IPS-NIHi7 (cell line): ENCODE data around the gene PRSS56.

Source experiments
- DNase-seq: peaks from one replicate; pipeline ENCODE4 v3.0.0; 2012; ENCODE audit warnings: mixed read lengths; ENCODE audit errors: extremely low spot score

PRSS56 gene

GRCh38 chr2:232519581-232520438 lies at the start of gene PRSS56:
PRSS56 (plus strand) TSS chr2:232520388; CDS start chr2:232520599, 211 bp downstream.
- no peak for DNase-seq

DNA sequence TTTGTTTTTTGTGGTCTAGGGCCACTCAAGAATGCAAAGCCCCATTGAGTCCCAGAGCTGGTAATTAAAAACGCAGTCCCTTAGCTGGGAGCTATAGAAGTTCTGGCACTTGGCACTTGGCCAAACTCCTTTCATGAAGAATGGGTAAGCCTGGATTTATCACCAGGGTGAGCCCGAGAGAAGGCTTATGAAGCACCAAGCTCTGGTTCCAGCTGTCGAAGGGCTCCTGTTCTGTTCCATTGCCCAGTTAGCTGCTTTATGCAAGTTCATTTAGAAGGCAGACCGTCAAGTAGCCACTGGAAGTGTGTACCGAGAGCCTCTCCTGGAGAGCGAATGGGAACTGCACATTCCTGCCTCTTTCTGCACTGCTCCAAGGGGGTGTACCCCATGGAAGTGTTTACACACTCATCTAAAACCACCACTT lies 46.7 kb upstream of the PRSS56 start:
- DNase-seq = no peak

GRCh38 chr2:232476045-232476444 lies 44.1 kb upstream of the PRSS56 start:
- DNase-seq = no peak

- no peak for DNase-seq
Measured at GRCh38 chr2:232476791-232477190, 43.4 kb upstream of the PRSS56 start.

DNA sequence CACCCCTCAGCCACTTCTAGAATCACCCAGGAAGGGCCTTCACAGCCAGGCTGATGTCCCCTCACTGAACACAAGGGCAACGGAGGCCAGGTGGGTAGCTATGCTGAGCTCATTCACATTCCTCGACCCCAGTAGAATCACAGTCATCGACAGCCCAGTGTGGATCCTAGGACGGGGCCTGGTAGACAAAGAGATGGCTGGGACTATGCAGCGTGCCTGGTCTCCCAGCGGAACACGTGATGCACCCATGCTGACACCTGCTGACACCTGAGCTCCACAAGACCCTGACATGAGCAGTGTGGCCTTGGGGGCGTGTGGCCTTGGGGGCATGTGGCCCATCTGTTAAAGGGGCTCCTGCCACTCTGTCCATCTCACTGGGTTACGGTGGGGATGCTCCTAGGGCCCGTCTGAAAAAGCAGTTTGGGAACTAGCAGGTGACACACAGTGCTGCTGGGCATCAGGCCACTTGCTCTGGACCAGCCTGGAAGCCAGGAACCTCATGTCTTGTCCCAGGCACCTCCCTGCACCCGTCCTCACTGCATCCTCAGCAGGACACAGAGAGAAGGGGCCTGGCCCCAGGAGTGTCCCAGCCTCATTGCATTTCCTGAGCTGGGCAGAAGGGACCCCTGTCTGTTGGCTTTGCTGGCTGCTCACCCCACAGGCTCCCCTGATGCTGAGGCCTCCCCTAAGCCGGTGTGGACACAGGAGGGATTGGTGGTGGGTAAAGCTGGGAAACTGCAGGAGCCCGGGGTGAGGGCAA lies 42.3 kb upstream of the PRSS56 start:
- no peak for DNase-seq

DNA sequence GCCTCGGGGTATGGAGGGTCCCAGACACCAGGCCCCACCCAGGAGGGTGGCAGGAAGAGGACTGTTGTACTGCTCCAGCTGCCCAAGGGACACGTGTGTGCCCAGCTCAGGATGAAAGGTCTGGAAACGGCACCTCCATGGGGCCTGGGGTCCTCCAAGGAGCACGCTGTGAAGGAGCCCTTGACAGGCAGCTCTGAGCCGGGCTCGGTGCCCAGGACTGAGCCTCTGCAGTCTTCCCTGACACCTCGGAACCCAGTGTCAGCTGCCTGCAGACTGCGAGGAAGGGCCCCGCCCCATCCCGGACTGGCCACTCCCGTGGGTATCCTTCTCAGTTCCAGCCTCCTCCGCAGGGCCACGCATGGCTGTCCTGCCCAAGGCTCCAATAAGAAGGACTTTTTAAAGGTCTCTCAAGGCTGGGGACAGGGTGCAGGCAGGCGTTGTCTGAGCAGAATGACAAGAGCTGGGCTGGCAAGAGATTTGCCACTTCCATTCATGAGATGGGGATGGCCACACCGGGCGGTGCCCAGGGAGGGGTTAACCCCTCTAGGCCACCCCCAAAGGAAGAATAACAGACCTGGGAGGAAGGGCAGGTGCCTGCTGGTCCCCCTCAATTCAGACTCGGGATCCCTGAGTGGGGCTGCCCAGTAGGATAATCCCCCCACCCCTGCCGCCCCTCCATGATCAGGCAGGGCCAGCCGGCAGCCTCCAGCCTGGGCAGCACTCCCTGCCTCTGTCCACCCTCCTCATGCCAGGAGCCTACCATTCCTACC lies 41.4 kb upstream of the PRSS56 start:
- DNase-seq = no peak

DNA sequence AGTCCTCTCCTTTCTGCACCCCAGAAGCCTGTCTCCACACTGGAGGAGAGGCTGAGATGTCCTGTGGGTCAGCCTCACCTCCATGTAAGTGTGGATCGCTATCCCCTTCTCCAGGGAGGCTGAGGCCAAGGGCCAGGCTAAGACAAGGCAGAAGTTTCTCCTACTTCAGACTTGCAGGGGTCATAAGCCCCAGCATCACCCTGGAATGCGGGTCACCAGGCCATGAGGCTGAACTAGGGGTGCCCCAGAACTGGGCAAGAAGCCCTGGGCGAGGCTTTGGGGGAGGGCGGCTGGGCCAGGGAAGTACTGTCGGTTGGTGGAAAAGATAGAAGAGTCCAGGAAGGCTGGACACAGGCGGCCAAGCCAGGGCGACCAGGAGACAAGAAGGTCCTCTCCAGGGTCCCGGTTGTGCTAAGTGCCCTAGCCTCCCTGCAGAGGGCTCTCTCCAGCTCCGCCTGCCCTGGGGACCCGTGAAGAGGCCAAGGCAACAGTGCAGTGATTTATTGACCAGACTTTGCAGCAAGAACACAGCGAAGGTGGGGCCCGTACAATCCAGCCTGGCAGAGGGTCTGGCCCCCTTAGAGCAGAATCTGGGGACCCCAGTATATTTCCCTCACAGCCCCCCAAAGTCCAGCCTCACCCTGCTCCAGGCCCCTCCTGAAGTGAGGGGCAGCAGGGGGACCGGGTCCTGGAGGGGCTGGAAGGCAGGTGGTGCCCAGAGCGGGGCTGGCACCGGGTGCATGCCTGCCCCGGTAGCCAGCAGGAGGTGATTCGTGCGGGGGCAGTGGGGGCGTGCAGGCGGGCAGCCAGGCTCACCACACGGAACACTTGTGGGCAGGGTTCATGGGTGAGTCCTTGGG lies 40.6 kb upstream of the PRSS56 start:
- no peak for DNase-seq

DNA sequence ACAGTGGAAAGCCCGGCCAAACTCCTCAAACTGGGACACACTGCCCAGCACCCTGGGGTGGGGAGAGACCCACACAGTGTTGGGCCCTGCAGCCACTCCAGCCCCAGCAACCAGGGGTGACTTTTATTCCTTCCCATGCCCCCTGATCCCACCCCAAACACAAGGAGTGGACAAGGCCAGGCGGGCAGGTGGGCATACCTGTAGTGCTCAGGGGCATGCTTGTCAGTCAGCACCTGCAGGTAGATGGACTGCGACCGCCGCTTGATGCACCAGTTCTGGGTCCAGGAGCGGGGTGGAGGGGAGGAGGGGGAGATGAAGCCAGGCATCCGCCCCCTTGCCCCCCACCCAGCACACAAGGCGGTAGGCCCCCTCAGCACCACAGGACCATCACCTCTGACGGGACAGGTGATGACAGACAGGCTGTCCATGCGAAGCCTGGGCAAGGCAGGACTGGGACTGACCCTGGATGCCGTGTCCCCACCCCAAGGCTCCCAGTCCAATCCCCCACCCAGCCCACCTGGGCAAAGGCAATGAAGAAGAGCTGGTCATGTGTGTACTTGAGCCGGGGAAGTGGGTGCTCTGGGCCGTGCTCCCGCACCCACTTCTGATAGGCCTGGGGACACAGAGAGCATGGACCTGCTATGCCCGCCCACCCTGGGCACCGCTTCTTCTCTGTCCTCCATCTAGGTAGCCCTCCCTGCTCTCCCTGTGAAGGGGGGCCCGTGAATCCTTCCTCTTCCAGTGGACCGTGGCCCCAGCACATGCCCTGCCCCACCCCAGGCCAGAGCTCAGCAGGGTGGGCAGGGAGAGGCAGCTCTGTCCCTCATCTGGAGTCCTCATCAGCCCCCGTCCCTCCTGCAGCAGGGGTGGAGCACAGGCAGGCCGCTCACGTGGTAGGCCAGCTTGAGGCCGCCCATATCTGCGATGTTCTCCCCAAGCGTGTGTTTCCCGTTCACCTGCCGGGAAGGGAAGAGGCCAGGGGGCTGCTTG lies 39.7 kb upstream of the PRSS56 start:
- DNase-seq = no peak

DNA sequence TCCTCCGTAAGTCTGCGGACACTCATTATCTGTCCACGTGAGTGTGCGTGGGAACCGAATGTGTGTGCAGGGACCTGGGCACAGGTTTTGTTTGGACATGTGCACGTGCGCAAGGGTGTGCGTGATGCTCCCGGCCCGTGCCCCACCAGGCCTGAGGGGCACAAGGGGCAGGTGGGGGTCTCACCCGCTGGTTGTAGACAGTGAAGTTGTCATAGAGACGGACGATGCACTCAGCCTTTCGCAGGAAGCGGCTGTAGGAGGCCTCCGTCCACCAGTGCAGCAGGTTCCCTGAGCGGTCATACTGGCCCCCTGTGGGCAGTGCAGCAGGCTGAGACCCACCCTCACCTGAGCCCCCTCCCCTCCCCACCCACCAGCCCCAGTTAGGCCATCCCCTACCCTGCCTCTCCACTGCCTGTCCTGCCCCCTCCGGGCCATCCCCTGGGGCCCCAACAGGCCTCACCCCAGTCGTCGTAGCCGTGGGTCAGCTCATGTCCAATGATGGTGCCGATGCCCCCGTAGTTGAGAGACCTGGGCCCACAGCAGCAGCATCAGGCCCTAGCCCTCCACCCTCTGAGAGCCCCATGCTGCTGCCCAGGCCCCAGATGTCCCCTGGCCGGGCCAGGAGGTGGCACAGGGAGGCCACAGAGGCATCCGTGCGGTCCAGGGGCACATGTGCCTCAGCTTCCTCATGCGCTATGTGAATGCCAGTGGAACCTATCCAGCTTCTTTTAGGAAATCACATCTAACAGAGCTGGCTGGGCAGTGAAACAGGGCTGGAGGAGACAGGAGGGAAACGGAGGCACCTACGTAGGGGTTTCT lies 38.7 kb upstream of the PRSS56 start:
- no peak for DNase-seq

DNA sequence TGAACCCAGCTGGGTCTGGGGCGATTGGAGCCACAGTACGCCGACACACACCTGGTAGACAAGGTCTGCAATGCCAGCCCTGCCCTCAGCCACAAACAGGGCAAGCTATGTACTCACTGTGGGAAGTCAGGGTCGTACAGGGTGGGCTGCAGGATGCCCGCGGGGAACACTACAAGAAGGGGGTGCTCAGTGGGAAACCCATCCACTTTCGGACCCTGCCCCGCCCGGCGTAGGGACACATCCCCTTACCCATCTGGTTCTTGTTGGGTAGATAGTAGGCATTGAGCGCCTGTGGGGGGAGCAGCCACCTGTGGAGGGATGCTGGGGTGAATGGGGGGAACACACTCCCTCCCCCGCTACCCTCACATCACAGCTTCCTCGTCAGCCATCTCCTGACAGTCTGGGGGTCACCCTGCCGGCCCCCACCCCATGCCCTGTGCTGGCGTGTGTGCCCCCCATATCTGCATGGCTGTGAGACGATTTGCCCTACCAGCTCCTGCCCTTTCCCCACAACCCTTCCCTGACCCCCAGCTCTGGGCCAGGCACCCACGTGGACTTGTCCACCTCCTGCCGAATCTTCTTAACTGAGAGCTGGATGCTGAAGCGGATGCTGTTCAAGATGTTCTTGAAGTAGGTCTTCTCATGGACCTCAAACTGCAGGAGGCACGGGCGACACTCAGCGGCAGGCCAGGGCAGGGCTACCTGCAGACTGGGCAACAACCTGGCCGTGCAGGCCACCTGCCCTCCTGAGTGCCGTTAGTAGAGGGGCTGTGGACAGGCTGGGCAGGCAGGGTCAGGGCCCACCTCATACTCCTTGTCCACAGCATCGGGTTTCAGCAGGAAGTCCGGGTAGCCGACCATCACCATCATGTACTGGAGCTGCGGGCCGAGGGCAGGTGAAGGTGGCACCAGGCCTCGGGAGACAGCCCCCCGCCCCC lies 37.6 kb upstream of the PRSS56 start:
- no peak for DNase-seq

GRCh38 chr2:232483311-232483922 lies 36.8 kb upstream of the PRSS56 start:
- no peak for DNase-seq

DNA sequence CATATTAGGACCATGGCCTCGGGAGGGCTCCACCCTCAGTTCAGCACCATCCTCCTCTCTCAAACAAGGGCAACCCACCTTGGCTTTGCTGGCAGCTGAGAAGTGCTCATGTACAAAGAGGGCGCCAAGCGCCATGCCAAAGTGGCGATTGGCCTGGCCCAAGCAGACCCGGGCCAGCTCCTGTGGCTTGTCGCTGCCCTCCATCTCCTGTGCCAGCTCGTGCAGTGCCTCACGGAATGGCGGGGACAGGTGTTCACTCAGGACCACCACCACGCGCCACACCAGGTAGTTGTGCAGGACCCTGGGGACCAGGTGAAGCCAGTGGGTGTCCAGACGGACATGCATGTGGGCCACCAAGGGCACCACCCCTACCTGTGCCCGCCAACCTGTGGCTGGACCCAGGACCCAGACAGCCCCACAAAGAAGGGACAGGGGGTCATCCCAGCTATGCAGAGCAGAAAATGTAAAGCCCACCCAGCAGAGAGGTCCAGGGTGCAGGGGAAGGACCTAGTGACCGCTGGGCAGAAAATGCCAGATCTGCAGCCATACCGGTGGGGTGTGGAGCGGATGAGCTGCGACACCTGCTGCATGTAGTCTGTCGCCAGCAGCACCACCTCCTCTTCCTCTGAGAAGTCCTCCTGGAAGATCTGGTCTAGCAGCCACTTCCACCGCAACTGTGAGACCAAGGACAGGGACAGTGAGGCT lies 36.1 kb upstream of the PRSS56 start:
- DNase-seq = no peak

- no peak for DNase-seq
Measured at GRCh38 chr2:232484628-232485347, 35.4 kb upstream of the PRSS56 start.

- no peak for DNase-seq
Measured at GRCh38 chr2:232485348-232485756, 34.8 kb upstream of the PRSS56 start.

DNA sequence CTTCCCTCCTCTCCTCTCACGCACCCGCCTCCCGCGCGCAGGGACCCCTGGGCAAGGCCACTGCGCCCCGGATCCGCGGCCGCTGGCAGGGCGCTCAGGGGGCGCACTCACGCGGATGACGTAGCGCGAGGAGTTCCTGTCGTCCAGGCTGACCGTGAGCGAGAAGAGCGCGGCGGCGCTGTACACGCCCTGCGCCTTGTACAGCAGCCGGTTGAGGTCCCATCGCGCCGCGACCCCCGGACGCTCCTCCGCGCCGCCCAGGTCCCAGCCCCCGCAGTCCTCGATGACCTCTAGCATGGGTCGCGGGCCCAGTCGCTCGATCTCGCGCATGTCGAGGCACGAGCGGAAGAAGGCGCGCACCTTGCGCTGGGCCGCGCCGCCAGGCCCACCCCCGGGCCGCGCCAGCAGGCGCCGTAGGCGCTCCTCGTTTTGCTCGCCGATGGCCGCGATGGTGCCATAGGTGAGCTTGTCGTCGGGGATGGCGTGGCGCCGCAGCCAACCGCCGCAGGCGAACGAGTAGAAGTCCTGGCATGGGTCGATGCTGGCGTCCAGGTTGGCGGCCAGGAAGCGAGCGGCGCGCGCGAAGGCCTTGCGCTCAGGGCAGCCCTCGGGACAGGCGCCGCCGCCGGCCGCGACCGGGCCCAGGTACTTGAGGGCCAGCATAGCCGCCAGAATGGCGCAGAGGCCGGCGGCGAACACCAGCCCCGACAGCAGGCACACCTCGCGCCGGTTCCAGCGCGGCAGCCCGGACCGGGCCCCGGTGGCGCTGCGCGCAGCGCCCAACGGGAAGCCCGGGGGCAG lies 34.2 kb upstream of the PRSS56 start:
- no peak for DNase-seq
